ENCODE measurements around the gene TMEM30A. TPM values are rescaled to one million over a fixed set of nuclear protein-coding genes. Genes with fewer than 3 reads are reported as not detected.
A peak's percentile ranks its signal among the peaks of the same experiment; 100 is the strongest.

TMEM30A gene
- total RNA-seq, 1 experiment from 2014 or later, result 152 TPM

DNA sequence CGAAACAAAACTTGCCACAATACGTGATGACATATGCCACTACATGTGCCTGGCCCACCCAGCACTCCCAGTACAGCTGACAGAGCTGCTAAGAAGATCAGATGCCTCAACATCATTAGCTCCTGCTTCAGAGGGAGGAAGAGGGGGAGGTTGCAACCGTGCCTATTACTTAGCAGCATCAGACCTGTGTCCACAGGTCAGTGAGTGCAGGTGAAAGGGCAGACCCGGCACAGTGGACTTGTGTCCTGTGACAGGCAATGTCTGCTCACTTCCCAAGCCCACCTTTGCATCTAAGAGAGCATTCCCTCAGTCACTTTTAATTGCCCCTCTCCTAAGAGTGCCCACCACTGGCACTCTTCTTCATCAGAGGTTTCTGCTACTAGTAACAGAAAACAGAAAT lies 69.3 kb downstream of the TMEM30A start:
- no peak for DNase-seq (ENCODE audit: low spot score)

DNA sequence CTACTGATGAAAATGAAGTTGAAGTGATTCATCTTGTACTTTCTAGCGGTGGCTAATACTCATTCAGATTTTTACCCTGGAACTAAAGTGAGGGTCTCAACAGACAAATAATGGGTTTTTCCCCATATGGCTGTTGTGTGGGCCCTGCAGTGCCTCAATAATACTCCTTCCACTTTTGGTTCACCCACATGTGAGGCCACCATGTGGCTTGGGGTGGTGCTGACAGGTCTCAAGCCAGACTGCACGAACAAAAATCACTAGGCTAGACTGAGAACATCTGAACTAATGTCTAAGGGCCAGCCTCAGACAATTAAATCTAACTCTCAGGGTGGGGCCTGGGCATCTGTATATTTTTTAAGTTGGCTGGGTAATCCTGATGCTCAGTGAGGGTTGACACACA lies 70.9 kb downstream of the TMEM30A start:
- no peak for DNase-seq (ENCODE audit: low spot score)

DNA sequence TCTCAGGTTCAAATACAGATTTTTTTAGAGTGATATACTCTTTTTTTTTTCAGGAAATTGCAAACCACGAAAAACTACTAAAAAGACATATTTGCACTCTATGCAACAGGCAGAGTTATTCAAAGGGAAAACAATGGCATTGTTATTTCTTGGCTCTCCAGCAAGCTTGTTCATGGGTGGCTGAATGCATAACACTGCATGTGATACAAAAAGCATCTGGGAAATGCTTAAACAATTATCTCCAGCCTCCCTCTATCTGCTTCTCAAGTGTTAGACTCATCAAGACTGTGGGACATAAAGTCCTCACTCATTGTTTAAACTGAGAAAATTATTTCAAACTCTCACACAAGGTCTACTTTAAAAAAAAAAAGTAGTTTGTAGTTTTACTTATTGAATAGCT lies 71.5 kb downstream of the TMEM30A start:
- no peak for DNase-seq (ENCODE audit: low spot score)

DNA sequence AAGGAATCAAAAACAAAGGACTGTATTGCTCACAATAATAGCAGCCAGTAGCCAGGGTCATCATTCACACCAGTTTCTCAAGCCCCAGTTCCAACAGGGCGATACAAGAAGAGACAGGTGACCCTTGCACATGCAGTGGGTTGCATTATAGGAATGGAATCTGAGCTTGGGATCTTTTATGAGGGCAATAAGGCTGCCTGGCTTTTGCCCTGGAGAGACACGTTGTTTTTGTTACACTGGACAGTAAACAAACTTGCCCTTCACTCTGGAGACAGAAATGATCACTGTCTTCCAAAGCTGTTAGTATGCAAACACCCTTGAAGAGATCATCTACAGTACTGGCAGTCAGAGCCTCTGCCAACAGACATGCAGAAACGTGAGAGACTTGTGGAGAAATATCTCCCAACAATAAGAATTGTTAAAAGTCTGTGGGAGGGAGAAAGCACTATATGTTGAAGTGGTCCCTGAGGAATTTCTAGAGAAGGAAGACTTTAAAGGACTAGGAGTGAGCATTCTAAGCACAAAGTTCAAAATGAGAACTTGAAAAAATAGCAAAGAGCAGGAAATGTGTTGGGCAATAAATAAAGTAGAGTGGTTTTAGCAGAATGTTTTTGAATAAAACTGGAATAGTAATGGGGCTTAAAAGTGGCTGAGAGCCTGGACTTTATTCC lies 72.5 kb downstream of the TMEM30A start:
- no peak for DNase-seq (ENCODE audit: low spot score)

DNA sequence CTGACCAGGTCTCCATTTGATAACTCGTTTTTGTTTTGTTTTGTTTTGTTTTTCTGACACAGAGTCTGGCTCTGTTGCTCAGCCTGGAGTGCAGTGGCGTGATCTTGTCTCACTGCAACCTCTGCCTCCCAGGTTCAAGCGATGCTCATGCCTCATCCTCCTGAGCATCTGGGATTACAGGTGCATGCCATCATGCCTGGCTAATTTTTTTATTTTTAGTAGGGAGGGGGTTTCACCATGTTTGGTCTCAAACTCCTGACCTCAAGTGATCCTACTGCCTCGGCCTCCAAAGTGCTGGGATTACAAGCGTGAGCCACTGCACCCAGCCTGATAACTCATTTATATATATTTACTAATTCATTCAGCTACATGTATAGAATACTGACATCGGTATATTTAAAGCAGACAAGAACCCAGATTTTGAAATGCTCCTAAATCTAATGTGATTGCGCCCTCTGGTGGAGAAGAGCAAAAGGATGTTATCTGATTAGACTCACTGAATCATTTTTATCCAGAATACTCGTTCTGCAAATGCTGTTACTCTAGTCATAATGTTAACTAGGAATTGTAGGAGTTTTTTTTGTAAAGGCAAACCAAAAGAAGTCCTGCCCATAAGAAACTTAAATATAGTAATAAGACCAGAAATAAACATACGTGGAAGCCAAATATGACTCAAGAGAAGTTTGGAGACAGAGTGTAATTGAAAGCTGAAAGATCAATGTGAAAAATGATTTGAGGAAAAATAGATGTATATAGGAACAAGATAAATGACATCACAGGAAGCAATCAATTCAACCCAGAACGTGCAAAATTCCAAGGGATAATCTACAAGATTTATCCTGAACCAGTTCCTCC lies 73.5 kb downstream of the TMEM30A start:
- DNase-seq (ENCODE audit: low spot score), result peak; percentile 74

DNA sequence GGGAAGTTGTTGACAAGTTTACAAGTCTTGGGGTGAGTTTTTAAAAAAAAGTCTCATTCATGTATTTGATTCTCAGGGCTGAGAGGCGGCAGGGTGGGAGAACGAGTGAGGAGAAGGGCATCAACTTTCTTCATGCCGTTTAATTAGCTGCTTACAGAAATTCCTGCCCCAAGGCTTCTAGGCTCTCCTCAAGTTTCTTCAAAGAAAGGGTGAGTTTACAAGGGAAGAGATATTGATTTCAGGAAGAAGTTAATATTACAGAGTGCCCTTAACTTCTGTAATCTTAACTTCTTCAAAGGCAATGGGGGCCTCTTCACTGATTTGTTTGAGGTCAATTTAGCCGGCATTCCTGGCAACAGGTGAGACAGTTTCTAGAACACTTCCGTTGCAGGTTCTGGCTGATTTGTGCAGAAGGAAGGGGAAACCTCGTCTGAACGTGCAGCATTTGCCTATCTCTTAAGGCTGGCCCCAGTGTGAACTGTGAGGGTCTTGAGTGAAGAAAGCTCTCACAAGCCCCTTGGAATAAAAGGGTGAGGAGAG lies 75.3 kb downstream of the TMEM30A start:
- no peak for DNase-seq (ENCODE audit: low spot score)

DNA sequence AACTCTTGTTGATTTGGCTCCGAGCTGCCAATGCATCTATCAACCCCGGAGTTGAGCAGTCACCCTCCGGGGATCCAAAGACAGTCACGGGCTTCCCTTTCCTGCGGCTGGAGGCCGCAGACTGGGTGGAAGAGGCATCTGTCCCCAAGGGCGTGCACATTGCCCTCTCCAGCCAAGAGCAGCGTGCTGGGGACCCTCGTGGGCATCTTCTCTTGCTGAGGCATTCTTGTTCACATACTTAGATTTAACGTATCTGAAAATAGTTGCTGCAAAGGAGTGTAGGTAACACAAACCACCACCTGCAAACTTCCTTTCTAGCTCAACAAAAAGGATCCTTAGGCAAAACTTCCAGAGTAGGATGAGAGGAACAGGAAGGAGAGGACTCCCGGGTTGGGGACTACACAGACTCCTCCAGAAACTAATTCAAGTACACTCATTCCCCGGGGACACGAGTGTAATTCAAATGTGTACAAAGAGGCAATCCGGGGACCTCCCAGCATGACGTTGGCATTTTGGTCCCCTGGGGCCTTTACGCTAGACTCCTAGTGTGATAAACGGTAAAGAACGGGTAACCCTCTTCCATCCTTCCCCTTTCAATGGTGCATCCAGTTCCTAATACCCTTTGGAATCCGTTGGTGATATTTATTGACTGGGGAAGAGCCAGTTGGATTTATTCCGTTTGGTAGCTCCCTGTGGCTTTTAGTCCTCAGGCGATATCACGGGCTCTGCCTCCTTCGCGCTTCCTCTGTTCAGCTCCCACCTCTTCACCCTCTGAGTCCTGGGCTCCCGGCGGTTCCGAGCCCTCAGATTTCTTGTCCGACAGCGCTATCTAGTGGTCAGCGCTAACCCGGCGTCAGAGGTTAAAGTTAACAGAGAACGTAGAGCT lies 76.1 kb downstream of the TMEM30A start:
- DNase-seq (ENCODE audit: low spot score), result peak; percentile 83

DNA sequence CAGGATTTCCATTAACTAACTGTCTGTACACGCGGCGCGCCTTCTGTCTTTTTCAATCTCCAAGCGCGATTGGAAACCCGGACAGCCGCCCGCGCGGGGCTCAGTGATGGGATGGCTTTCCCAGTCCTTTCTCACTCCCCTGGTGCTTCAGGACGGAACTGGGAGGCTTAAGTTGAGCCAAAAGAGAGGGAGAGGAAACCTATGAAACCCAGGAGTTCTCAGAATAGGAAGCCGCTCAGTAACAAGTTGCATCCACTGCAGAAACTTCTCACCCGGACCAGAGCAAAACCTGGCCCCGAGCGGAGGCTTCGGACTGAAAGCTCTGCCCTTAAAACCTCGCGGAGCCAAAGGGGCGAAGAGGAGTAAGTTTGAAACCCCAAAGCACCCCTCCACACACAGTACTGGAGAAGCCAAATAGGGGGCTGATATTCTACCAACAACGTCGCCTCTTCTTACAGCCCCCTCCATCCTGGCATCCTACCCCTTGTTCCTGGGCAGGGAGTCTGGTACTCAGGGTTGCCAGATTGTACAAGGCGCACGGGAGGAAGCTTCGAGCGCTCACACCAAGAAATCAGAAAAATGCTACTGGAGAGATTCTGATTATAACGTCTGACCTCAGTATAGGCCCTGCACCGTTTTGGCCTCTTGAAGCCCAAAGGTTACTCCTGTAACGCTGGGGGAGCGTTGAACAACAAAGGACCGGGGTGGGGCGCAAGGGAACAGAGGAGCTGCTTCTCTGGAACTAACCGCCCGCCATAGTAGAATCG lies 77.8 kb downstream of the TMEM30A start:
- no peak for DNase-seq (ENCODE audit: low spot score)

DNA sequence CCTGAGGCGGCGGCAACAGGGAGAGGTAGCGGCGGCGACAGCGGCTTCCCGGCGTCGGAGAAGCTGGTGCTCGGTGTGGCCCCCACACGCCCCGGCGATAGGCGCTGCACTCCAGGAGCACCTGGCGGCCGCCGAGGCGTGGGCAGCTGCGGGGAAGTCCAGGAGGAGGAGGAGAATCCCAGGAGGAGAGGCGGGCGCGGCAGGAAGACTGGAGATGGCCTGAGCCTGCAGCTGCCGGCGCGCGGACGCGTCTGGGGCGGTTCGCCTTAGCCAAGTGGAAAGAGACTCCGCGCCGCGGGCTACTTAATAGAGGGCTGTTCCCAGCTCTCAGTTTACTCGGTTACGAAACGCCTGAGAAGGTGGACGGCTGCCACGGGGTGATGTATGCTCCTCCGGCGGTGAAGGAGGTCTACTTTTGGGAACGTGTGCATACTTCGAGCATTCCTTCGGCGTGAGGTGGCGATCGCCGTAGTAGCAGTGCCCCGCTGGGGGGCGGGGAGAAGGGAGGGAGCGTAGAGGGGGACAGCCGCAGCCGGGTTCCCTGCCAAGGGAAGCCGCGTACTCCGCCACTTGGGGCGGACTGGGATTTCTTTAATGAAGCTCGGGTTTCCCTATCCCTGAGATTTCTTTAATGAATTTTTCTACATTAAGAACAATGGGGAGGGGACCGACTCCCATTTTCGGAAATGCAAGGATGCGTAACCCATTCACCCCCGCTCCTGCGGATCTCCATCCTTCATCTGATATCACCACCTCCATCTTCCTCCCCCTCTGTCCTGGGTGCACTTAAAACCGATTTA lies 78.6 kb downstream of the TMEM30A start, which contains the start of gene COL12A1:
TSS of gene COL12A1 (minus strand) at position 278 of the 800 bp plus-strand sequence. CDS start 3,261 bp downstream, outside the sequence.
- peak; percentile 99 for DNase-seq (ENCODE audit: low spot score)

DNA sequence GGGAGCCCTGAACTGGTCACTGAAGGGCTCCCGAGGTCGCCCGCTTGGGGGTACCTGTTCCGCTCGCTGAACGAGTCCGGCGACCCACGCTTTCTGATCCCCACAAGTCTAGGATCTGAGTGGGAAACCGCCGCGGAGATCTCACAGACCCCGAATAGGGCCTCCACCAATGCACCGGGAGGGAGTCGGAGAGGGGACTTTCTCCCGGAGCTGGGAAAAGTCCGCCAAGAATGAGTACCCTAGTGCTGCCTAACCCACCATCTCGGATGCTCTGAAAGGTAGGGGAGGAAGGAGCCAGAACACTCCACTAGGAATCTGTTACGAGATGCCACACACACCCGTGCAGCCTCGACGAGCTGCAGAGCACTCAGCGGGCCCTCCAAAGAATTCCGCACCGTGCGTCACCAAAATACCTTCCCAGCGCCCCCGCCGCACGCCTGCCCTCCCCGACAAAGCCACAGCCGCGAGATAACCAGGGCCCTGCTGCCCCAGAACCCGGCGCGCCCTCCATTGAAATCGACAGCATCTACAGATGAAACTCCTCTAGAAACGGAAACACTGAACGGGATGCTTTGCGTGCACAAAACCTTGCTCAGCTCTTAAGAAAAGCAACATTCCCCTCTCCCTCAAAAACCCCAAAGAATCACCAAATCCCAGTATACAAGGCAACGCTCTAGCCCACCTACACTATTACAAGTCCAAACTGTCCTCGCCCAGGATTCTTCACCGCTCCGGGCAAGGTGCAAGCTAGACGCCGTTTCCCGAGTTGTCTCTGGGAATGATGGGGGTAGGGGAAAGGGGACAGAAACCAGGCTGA lies 79.4 kb downstream of the TMEM30A start:
- peak; percentile 55 for DNase-seq (ENCODE audit: low spot score)

DNA sequence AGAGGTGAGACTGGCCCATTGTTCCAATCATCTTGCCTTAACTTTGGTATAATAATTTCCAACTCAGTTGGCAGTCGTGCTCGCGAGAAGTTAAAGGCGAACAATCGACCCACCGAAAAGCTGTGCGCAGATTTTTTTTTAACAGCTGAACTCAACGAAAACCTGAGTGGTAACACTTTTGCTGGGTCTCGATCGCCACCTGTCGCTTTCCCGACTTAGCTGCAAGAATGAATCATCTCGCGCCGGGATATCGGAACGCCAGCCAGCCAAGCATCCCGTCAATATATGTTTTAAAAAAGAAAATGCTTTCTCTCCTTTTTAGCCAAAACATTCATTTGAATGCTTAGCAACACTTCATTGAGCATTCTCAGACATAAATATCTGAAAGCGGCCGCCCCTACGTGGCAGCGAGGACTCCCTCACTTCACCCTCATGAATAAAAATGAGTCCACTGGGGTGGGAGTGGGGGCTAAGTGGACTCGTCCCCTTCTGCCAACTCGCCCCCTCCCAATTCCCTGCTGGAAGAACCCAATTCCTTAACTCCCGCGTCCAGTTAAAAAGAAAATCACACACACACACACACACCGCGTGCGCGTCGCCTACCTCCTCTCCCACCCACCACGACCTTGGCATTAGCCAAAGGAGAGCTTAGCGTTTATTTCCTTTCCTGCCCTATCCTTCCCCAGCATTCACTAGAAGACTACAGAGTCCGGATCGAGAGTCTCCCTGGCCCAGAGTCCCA lies 80.2 kb downstream of the TMEM30A start:
- DNase-seq (ENCODE audit: low spot score), result peak; percentile 94

DNA sequence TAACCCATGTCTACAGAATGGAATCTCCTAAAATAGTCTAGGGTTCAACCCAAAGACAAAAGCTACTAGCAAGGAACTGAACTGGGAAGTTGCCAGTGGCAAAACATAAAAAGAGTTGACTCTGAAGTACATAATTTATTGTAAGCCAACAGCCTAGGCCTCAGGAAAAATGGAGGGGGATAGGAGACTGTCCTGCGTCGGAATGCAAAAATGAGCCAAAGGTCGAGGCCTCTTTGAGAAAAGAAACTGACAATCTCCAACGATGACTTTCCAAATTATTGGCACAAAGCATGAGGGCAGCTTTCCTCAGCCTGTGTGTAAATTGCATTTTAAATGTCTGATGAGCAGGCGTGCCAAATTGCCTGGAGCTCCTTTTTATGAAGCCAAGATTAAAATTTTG lies 80.9 kb downstream of the TMEM30A start:
- DNase-seq (ENCODE audit: low spot score), result no peak

Other genes starting within 250 kb of the TMEM30A start
- 247 and 272 TPM in 2 replicates for gene COL12A1, start 78.7 kb downstream of the TMEM30A start, total RNA-seq (2014; rRNA removed; shearing (Covaris generic))
- gene COX7A2, start 41.0 kb downstream of the TMEM30A start, total RNA-seq (2014; rRNA removed; shearing (Covaris generic)), result 526 and 652 TPM in 2 replicates
- 0.31 and 0.88 TPM in 2 replicates for gene FILIP1, start 209.0 kb upstream of the TMEM30A start, total RNA-seq (2014; rRNA removed; shearing (Covaris generic))

Measured in H4 (cell line).